Measurements from ENCODE around the gene GNPAT. TPM values are rescaled to one million over a fixed set of nuclear protein-coding genes. Genes with fewer than 3 reads are reported as not detected.

The GNPAT gene
- total RNA-seq, 1 experiment from 2014 or later = 32.8 TPM

GRCh38 chr1:231211005-231211857 lies 29.8 kb upstream of the GNPAT start:
- peaks cover 96% of the 10 kb centered on the region for H3K27me3 Mint-ChIP-seq (ENCODE audit: low read depth)
- CTCF ChIA-PET = interaction anchor here (0.6 to 3.5 kb wide), 28 partner anchors 9 to 569 kb away, joined by 3 to 17 read pairs (median 3); partner anchors contain the start of gene TRIM67
- H3K27ac Mint-ChIP-seq = no peak overlapping the region
- peak; percentile 97 for DNase-seq (ENCODE audit: low spot score)
- peak overlapping the region; percentile 55 for H3K4me3 Mint-ChIP-seq
- peak; percentile 93 for ATAC-seq
- peaks cover 14% of the 10 kb centered on the region for H3K4me1 Mint-ChIP-seq
- no peaks in the 10 kb centered on the region for H3K9me3 Mint-ChIP-seq
- POLR2A ChIA-PET = interaction anchor here (0.7 kb wide), 1 partner anchor 30 kb away, joined by 3 read pairs; no protein-coding TSS in a partner anchor
- H3K36me3 Mint-ChIP-seq = no peaks in the 10 kb centered on the region
- TF ChIP-seq MYBL2 (CRISPR knock-in tag; IDR thresholded peaks at IDR 0.05) = no peak
- TF ChIP-seq E2F1 (CRISPR knock-in tag; IDR thresholded peaks at IDR 0.05) = no peak
- TF ChIP-seq AFF4 (CRISPR knock-in tag; IDR thresholded peaks at IDR 0.05; ENCODE audit: borderline replicate concordance) = no peak
- no peak for TF ChIP-seq E2F4 (CRISPR knock-in tag; IDR thresholded peaks at IDR 0.05; ENCODE audit: borderline replicate concordance, low read depth)
- peak; percentile 85 for TF ChIP-seq ZNF423 (CRISPR knock-in tag; IDR thresholded peaks at IDR 0.05)
- TF ChIP-seq NFE2L1 (CRISPR knock-in tag; IDR thresholded peaks at IDR 0.05) = no peak
- TF ChIP-seq SOX15 (CRISPR knock-in tag; IDR thresholded peaks at IDR 0.05) = no peak
- no peak for TF ChIP-seq TCF7 (CRISPR knock-in tag; IDR thresholded peaks at IDR 0.05; ENCODE audit: low read depth)
- TF ChIP-seq ATF6 (CRISPR knock-in tag; IDR thresholded peaks at IDR 0.05) = no peak
- no peak for TF ChIP-seq ZNF396 (CRISPR knock-in tag; IDR thresholded peaks at IDR 0.05; ENCODE audit: borderline replicate concordance)
- 0 out of 2 replicates have a peak, but pooled peaks have one; percentile 29 for TF ChIP-seq SP1 (CRISPR knock-in tag; conservative IDR thresholded peaks at IDR 0.05)
- TF ChIP-seq SMAD3 (CRISPR knock-in tag; IDR thresholded peaks at IDR 0.05; ENCODE audit: borderline replicate concordance) = no peak
- peak; percentile 90 for TF ChIP-seq CTCF (IDR thresholded peaks at IDR 0.05)
- no peak for TF ChIP-seq ATF3 (CRISPR knock-in tag; conservative IDR thresholded peaks at IDR 0.05)
- TF ChIP-seq PRDM15 (CRISPR knock-in tag; IDR thresholded peaks at IDR 0.05) = no peak
- TF ChIP-seq JUN (CRISPR knock-in tag; IDR thresholded peaks at IDR 0.05) = no peak
- TF ChIP-seq ETV6 (CRISPR knock-in tag; IDR thresholded peaks at IDR 0.05) = peak; percentile 46; the same call in 1 of the 2 replicates
- no peak for TF ChIP-seq ZSCAN18 (CRISPR knock-in tag; IDR thresholded peaks at IDR 0.05)
- TF ChIP-seq ZNF317 (CRISPR knock-in tag; IDR thresholded peaks at IDR 0.05; ENCODE audit: borderline replicate concordance, low read depth) = no peak
- TF ChIP-seq FOXJ3 (CRISPR knock-in tag; IDR thresholded peaks at IDR 0.05; ENCODE audit: borderline replicate concordance) = no peak
